Panc1 (cell line): Measurements from ENCODE around the gene ASPHD2. TPM values are rescaled to one million over a fixed set of nuclear protein-coding genes. Genes with fewer than 3 reads are reported as not detected.

Source experiments
- ATAC-seq: fragments of 200-7000 bp; cut with Tn5 transposase; 2 replicates; pipeline ENCODE4 v1.9.1; 2020; ENCODE audit warnings: mild to moderate bottlenecking, moderate library complexity
- BruUV-seq: library from RNA; stranded (reverse); fragments of 400-500 nt; replicated peaks from 2 replicates; lab custom pipeline; 2021; lab: Mats Ljungman, UMichigan
- CTCF ChIA-PET: fragments of 300-600 bp; sonication (Branson Sonifier 250); formaldehyde crosslinking; loops from one replicate; lab custom pipeline; 2022; ENCODE audit warnings: antibody characterized with exemption; lab: Charles Lee
- POLR2A ChIA-PET: fragments of 300-600 bp; sonication (Branson Sonifier 250); formaldehyde crosslinking; loops from one replicate; lab custom pipeline; 2022; ENCODE audit warnings: antibody characterized with exemption; lab: Charles Lee
- DNase-seq: peaks from one replicate; pipeline ENCODE4 v3.0.0-alpha.2; 2010; ENCODE audit warnings: low read depth, low spot score
- H3K27ac ChIP-seq: 2 replicates; pipeline ENCODE4 v1.5.1; 2011; ENCODE audit warnings: mild to moderate bottlenecking, low read length, inconsistent platforms
- H3K27me3 ChIP-seq: fragments of 200-500 bp; sonication (Bioruptor generic); 2 replicates; pipeline ENCODE4 v1.6.0; 2014; ENCODE audit warnings: low read length, inconsistent platforms; ENCODE audit not compliant: control insufficient read depth, insufficient read depth
- H3K36me3 ChIP-seq: fragments of 200-500 bp; sonication (Bioruptor generic); 2 replicates; pipeline ENCODE4 v1.5.1; 2014; ENCODE audit warnings: inconsistent platforms, mild to moderate bottlenecking, low read length, moderate library complexity; ENCODE audit not compliant: control insufficient read depth, insufficient read depth
- H3K4me1 ChIP-seq: 2 replicates; pipeline ENCODE4 v1.5.1; 2011; ENCODE audit warnings: inconsistent platforms, mild to moderate bottlenecking, low read length, moderate library complexity; ENCODE audit not compliant: control insufficient read depth, insufficient read depth
- H3K4me3 ChIP-seq, 2 experiments: 2 replicates each; pipeline ENCODE4 v1.5.1; 2011 to 2012; ENCODE audit warnings: low read depth in 2 of 2, low read length in 2 of 2, mild to moderate bottlenecking in 2 of 2, inconsistent platforms in 1 of 2, moderate library complexity in 1 of 2
- H3K9me3 ChIP-seq: fragments of 200-500 bp; sonication (Bioruptor generic); 2 replicates; pipeline ENCODE4 v1.5.1; 2014; ENCODE audit warnings: low read depth, mild to moderate bottlenecking, inconsistent platforms, low read length, moderate library complexity; ENCODE audit not compliant: control insufficient read depth, insufficient read depth
- CTCF ChIP-seq: fragments of 450-650 bp; IDR thresholded peaks from 2 replicates; pipeline ENCODE4 v1.5.1; 2017; ENCODE audit warnings: mild to moderate bottlenecking
- POLR2AphosphoS5 ChIP-seq: IDR thresholded peaks from 2 replicates; pipeline ENCODE4 v1.6.1; 2012; ENCODE audit warnings: mild to moderate bottlenecking, low read depth, low read length, moderate library complexity
- SIN3A ChIP-seq: IDR thresholded peaks from 2 replicates; pipeline ENCODE4 v1.6.1; 2012; ENCODE audit warnings: low read depth, mild to moderate bottlenecking, low read length, moderate library complexity, borderline replicate concordance; ENCODE audit not compliant: insufficient read depth
- TCF7L2 ChIP-seq: IDR thresholded peaks from 2 replicates; pipeline ENCODE4 v1.6.1; 2011; ENCODE audit warnings: mild to moderate bottlenecking, low read depth, low read length, inconsistent platforms
- in situ Hi-C: cut with HindIII; loops from 2 replicates; pipeline ENCODE4 v1.10.0; 2016; ENCODE audit warnings: low sequenced_read_pairs, low pct_unique_long_range_greater_than_20kb
- intact Hi-C: fragments of 100-400 bp; cut with micrococcal nuclease; formaldehyde crosslinking; loops from one replicate; pipeline ENCODE4 v1.10.0; 2022; ENCODE audit not compliant: unreplicated experiment
- total RNA-seq: library from RNA; stranded (reverse); gene quantifications from one replicate; pipeline ENCODE4 v1.2.1, GENCODE V29; 2021; ENCODE audit not compliant: unreplicated experiment
- TF ChIP-seq, protein P1 (sequence below), 2 experiments: IDR thresholded peaks; 2 replicates each; pipeline ENCODE4 v1.6.1; 2011 to 2012; ENCODE audit warnings: low read depth in 2 of 2, control low read depth in 1 of 2, low read length in 1 of 2, mild to moderate bottlenecking in 1 of 2, moderate library complexity in 1 of 2; ENCODE audit not compliant: insufficient read depth in 1 of 2

ASPHD2 gene
- total RNA-seq, 1 experiment from 2014 or later: 0.15 TPM

DNA sequence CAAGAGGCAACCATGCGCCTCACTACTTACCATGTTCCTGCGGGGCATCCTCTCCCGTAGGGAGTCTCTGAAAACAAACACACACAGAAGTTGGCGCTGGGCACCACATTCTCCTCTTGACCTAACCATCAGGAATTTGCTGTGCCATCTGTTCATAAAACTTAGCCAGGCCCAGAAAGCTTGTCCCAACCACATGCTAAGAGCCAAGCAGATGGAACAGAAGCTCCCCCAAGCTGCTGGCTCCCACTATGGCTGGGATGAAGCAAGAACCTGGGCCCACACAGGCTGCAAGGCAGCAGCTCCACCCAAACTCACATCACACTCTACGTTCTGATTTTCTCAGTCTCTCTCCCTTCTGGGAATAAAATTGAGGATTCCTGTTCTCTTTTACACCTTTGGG, 37.1 kb downstream of the ASPHD2 start:
- ChIA-PET CTCF (interaction anchor here (0.6 kb wide), 1 partner anchor 78 kb away, joined by 3 read pairs; no protein-coding TSS in a partner anchor), POLR2A (no interaction called here)
- no TSS peak for BruUV-seq
- TF ChIP-seq SIN3A: no peak
- TF ChIP-seq POLR2AphosphoS5: no peak
- no peak for TF ChIP-seq TCF7L2
- no peak for TF ChIP-seq CTCF
- TF ChIP-seq, protein P1, sequence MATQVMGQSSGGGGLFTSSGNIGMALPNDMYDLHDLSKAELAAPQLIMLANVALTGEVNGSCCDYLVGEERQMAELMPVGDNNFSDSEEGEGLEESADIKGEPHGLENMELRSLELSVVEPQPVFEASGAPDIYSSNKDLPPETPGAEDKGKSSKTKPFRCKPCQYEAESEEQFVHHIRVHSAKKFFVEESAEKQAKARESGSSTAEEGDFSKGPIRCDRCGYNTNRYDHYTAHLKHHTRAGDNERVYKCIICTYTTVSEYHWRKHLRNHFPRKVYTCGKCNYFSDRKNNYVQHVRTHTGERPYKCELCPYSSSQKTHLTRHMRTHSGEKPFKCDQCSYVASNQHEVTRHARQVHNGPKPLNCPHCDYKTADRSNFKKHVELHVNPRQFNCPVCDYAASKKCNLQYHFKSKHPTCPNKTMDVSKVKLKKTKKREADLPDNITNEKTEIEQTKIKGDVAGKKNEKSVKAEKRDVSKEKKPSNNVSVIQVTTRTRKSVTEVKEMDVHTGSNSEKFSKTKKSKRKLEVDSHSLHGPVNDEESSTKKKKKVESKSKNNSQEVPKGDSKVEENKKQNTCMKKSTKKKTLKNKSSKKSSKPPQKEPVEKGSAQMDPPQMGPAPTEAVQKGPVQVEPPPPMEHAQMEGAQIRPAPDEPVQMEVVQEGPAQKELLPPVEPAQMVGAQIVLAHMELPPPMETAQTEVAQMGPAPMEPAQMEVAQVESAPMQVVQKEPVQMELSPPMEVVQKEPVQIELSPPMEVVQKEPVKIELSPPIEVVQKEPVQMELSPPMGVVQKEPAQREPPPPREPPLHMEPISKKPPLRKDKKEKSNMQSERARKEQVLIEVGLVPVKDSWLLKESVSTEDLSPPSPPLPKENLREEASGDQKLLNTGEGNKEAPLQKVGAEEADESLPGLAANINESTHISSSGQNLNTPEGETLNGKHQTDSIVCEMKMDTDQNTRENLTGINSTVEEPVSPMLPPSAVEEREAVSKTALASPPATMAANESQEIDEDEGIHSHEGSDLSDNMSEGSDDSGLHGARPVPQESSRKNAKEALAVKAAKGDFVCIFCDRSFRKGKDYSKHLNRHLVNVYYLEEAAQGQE (IDR thresholded peaks at IDR 0.05; ENCODE audit: insufficient read depth in 1 of 2, low read depth in 2 of 2, low read length in 1 of 2): no peak
- Histone ChIP-seq H3K4me3 (no peak overlapping the region), H3K27ac (no peak overlapping the region), H3K36me3 (peaks cover 3% of the 10 kb centered on the region), H3K4me1 (no peaks in the 10 kb centered on the region), H3K27me3 (no peaks in the 10 kb centered on the region), H3K9me3 (no peaks in the 10 kb centered on the region)
- no peak for ATAC-seq
- intact Hi-C loops (loop anchor here (10.0 kb wide), 1 partner anchor 101 kb away; no protein-coding TSS in a partner anchor), in situ Hi-C loops (no loop called here)
- no peak for DNase-seq

- H3K36me3 ChIP-seq: peaks cover 8% of the 10 kb centered on the region; the same call in 1 of the 2 replicates
These were observed 41.7 kb downstream of the ASPHD2 start for GRCh38 chr22:26470807-26471206.

More at GRCh38 chr22:26470807-26471206, 41.7 kb downstream of the ASPHD2 start:
- intact Hi-C loops (no loop called here), in situ Hi-C loops (no loop called here)
- H3K27me3 ChIP-seq: no peaks in the 10 kb centered on the region
- no peak for DNase-seq
- no peaks in the 10 kb centered on the region for H3K9me3 ChIP-seq
- H3K4me3 ChIP-seq: no peak overlapping the region
- ChIA-PET CTCF (no interaction called here), POLR2A (no interaction called here)
- no peak for ATAC-seq
- no peak overlapping the region for H3K27ac ChIP-seq
- no peaks in the 10 kb centered on the region for H3K4me1 ChIP-seq
- no peak for TF ChIP-seq SIN3A
- no peak for TF ChIP-seq CTCF
- no peak for TF ChIP-seq POLR2AphosphoS5
- no peak for TF ChIP-seq TCF7L2
- TF ChIP-seq, protein P1 (IDR thresholded peaks at IDR 0.05; ENCODE audit: insufficient read depth in 1 of 2, low read depth in 2 of 2, low read length in 1 of 2): no peak
- no TSS peak for BruUV-seq
